HepG2 (cell line): ENCODE data around the gene PLA2R1.

Experiments used
- ATF1 ChIP-seq: IDR thresholded peaks from 2 replicates; pipeline ENCODE4 v1.6.1; 2016; ENCODE audit warnings: mild to moderate bottlenecking, control low read depth
- ATF2 ChIP-seq: sonication (generic); formaldehyde crosslinking; IDR thresholded peaks from 2 replicates; pipeline ENCODE4 v1.4.0; 2020; ENCODE audit warnings: missing genetic modification reagents
- BRF2 ChIP-seq: sonication (generic); formaldehyde crosslinking; IDR thresholded peaks from 2 replicates; pipeline ENCODE4 v1.8.1; 2022; ENCODE audit warnings: mild to moderate bottlenecking, missing genetic modification reagents
- DPF2 ChIP-seq: sonication (generic); formaldehyde crosslinking; IDR thresholded peaks from 2 replicates; pipeline ENCODE4 v1.4.0; 2020; ENCODE audit warnings: mild to moderate bottlenecking, low read depth, missing genetic modification reagents, borderline replicate concordance
- ETS1 ChIP-seq: sonication (generic); formaldehyde crosslinking; IDR thresholded peaks from 2 replicates; pipeline ENCODE4 v1.4.0; 2020; ENCODE audit warnings: missing genetic modification reagents
- EZH2 ChIP-seq: conservative IDR thresholded peaks from 2 replicates; pipeline ENCODE4 v1.6.1; 2012; ENCODE audit warnings: mild to moderate bottlenecking, low read depth, low read length, moderate library complexity
- MAX ChIP-seq: IDR thresholded peaks from 2 replicates; pipeline ENCODE4 v1.6.1; 2012; ENCODE audit warnings: inconsistent platforms
- POLR2A ChIP-seq, 2 experiments: IDR thresholded peaks; 2 replicates each; pipeline ENCODE4 v1.6.1; 2011; ENCODE audit warnings: low read depth in 2 of 2, low read length in 2 of 2, mild to moderate bottlenecking in 1 of 2, moderate library complexity in 1 of 2; ENCODE audit not compliant: insufficient read depth in 1 of 2
- POLR2AphosphoS5 ChIP-seq: IDR thresholded peaks from 2 replicates; pipeline ENCODE4 v1.6.1; 2012; ENCODE audit warnings: low read depth, low read length
- RNF2 ChIP-seq: fragments of 450-650 bp; conservative IDR thresholded peaks from 2 replicates; pipeline ENCODE4 v1.6.1; 2016; ENCODE audit warnings: low read depth
- SAFB2 ChIP-seq: sonication (generic); formaldehyde crosslinking; IDR thresholded peaks from 2 replicates; pipeline ENCODE4 v1.5.1; 2020; ENCODE audit warnings: missing genetic modification reagents, low read depth, mild to moderate bottlenecking, borderline replicate concordance
- ZNF224 ChIP-seq: sonication (generic); formaldehyde crosslinking; IDR thresholded peaks from 2 replicates; pipeline ENCODE4 v1.5.0; 2020; ENCODE audit warnings: mild to moderate bottlenecking, missing genetic modification reagents
- ZNF276 ChIP-seq: sonication (generic); formaldehyde crosslinking; IDR thresholded peaks from 2 replicates; pipeline ENCODE4 v1.4.0; 2020; ENCODE audit warnings: mild to moderate bottlenecking, low read depth, missing genetic modification reagents

GRCh38 chr2:160029270-160029628, 33.2 kb downstream of the PLA2R1 start:
- TF ChIP-seq ETS1 (CRISPR knock-in tag) (no peak), ATF2 (no peak), POLR2A (IDR thresholded peaks at IDR 0.05; ENCODE audit: insufficient read depth in 1 of 2, low read depth in 2 of 2, low read length in 2 of 2) (no peak), EZH2 (no peak), ZNF276 (no peak), SAFB2 (CRISPR knock-in tag) (no peak), POLR2AphosphoS5 (no peak), ZNF224 (CRISPR knock-in tag) (no peak), RNF2 (no peak), ATF1 (CRISPR knock-in tag) (no peak), BRF2 (CRISPR knock-in tag) (no peak), MAX (no peak), DPF2 (CRISPR knock-in tag) (no peak)
